MV-4-11 (cell line): ENCODE data around the gene FAM3A.

Source experiments
- DNase-seq: peaks from one replicate; lab custom pipeline; 2025; lab: John Stamatoyannopoulos, UW

The FAM3A gene

GRCh38 chrX:154478728-154479622, 37.1 kb downstream of the FAM3A start, which contains the start of gene LAGE3:
Gene LAGE3, minus strand, starts transcription at chrX:154479281. Its CDS starts 366 bp downstream, at chrX:154478915.
- peak; percentile 87 for DNase-seq

GRCh38 chrX:154477891-154478477, 38.0 kb downstream of the FAM3A start:
- DNase-seq: no peak

- no peak for DNase-seq
Measured at GRCh38 chrX:154476821-154477220, 39.2 kb downstream of the FAM3A start.

- DNase-seq: no peak
Measured at GRCh38 chrX:154473683-154474082, 42.3 kb downstream of the FAM3A start.

- no peak for DNase-seq
Measured at GRCh38 chrX:154472685-154473632, 43.1 kb downstream of the FAM3A start.

GRCh38 chrX:154471839-154472684, 44.0 kb downstream of the FAM3A start:
- DNase-seq: no peak

- DNase-seq: no peak
Measured at GRCh38 chrX:154470914-154471568, 45.0 kb downstream of the FAM3A start.

- no peak for DNase-seq
Measured at GRCh38 chrX:154470434-154470833, 45.6 kb downstream of the FAM3A start.

GRCh38 chrX:154469880-154470279, 46.2 kb downstream of the FAM3A start:
- DNase-seq: no peak

- DNase-seq: no peak
Measured at GRCh38 chrX:154469114-154469513, 46.9 kb downstream of the FAM3A start.

GRCh38 chrX:154468217-154468616, 47.8 kb downstream of the FAM3A start:
- no peak for DNase-seq

GRCh38 chrX:154467556-154467955, 48.5 kb downstream of the FAM3A start:
- DNase-seq: no peak

GRCh38 chrX:154466907-154467306, 49.1 kb downstream of the FAM3A start:
- DNase-seq: no peak

- DNase-seq: no peak
Measured at GRCh38 chrX:154466036-154466435, 50.0 kb downstream of the FAM3A start.

- no peak for DNase-seq
Measured at GRCh38 chrX:154465601-154466000, 50.4 kb downstream of the FAM3A start.

GRCh38 chrX:154464806-154465365, 51.1 kb downstream of the FAM3A start:
- DNase-seq: no peak

- no peak for DNase-seq
Measured at GRCh38 chrX:154463611-154464220, 52.3 kb downstream of the FAM3A start.

GRCh38 chrX:154462396-154462795, 53.6 kb downstream of the FAM3A start:
- no peak for DNase-seq

- DNase-seq: no peak
Measured at GRCh38 chrX:154460326-154460725, 55.7 kb downstream of the FAM3A start.

- DNase-seq: no peak
Measured at GRCh38 chrX:154459832-154460231, 56.2 kb downstream of the FAM3A start.
